Hematopoietic multipotent progenitor cell treated with erythropoietin and hydrocortisone succinate and interleukin-3 and kit ligand, for 6 days (in vitro differentiated cells): ENCODE measurements around the gene KCNK7.

Experiments used
- DNase-seq: peaks from one replicate; pipeline ENCODE4 v3.0.0-alpha.2; 2015

Gene KCNK7

DNA sequence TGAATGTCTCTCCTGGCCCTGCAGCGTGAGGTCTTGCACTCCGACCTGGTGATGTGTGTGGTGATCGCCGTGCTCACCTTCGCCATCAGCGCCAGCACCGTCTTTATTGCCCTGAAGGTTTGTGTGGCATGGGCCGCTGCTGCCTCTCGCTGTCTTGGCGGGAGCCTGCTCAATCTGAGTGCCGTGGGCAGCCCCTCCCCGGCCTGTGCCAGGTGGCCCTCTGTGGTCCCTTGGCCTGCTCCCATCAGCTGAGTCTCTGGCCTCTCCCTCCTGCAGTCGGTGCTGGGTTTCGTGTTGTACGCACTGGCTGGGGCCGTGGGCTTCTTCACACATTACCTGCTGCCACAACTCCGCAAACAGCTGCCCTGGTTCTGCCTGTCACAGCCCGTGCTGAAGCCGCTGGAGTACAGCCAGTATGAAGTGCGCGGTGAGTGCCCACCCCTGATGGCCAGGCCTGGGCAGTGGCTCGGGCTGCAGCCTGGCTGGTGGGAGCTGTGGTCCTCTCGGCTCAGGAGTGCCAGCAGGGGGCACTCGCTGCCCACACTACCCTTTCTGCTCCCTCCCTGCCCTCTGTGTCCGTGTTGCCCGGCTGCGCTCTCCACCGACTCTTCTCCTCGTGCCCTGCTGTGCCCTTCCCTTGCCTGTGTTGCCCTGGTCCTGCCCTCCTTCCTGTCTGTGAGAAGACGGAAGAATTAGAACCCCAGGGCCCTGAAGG lies 30.2 kb upstream of the KCNK7 start:
- peak; percentile 83 for DNase-seq

DNA sequence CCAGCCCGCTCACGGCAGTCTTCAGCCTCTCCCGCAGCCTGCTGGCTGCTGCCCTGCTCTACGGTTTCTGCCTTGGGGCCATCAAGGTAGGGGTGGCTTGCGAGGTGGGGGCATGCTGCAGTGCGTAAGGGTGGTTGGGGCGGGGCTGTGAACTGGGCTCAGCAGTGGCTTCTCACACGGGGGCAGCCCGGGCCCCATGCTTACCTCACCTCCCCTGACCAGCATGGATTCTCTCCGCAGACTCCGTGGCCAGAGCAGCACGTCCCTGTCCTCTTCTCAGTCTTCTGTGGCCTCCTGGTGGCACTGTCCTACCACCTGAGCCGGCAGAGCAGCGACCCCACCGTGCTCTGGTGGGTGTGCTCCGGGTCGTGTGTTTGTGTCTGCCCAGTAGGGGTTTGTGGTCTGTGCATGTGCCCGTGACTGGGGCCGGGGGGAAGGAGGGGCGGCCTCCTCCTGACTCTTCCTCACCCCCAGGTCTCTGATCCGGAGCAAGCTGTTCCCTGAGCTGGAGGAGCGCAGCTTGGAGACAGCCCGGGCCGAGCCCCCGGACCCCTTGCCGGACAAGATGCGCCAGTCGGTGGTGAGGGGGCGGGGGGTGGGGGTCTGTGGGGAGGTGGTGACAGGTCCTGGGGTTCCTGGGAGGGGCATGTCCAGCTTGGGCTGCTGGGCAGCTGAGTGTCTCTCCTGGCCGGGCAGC lies 29.5 kb upstream of the KCNK7 start:
- DNase-seq: no peak

DNA sequence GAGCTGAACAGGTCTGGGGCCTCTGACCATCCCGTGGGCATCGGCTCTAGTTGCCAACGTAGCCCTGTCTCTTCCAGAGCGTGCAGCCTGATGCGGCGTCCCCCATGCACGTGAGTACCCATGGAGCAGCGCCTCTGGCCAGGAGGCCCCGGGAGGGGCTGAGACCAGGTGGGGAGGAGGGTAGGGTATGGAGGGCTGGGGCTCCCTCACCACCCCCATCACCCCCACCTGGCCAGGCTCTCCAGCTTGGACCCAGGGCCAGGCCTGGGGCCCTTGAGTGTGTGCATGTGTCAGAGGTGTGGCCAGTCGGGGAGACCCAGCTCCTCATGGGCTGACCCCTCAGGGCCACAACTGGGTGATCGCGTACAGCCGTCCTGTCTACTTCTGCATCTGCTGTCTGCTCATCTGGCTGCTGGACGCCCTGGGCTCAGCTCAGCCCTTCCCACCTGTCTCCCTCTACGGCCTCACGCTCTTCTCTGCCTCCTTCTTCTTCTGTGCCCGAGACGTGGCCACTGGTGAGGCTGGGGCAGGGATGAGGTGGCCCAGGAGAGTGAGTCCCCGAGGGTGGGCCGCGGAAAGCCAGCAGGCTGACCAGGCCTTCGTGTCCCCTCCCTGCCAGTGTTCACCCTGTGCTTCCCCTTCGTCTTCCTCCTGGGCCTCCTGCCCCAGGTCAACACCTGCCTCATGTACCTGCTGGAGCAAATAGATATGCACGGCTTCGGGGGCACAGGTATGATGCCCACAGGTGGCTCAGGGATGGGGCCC lies 28.4 kb upstream of the KCNK7 start:
- no peak for DNase-seq

DNA sequence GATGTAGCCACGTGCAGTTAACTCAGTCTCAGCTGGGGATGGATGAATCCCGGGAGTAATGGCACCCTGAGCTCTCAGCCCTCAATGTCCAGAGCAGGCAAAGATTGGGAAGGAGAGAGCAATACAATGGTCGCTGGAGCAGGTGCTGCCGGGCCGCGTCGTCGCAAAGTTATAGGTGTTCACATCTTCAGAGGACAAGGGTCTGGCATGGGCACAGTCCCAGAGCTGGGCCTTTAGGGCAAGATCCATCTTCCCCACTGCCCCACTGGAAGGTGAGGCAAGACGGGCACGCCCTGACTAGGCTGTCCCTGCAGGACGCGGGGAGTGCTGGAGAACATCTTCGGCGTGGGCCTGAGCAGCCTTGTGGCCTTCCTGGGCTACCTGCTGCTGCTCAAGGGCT lies 27.6 kb upstream of the KCNK7 start:
- DNase-seq: no peak

DNA sequence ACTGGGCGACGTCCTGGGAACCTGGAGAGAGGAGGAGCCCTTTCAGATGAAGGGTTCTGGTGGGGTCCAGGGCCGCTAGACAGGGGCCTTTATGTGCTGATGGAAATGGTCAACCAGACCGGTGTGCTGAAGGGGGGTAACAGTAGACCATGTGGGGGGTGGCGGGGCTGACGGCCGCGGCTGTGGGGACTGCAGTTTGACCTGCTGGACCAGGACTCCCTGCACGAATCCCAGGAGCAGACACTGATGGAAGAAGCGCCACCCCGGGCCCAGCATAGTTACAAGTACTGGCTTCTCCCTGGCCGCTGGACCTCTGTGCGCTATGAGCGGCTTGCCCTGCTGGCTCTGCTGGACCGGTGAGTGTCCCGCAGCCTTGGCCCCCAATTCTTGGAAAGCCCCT lies 26.4 kb upstream of the KCNK7 start:
- no peak for DNase-seq

DNA sequence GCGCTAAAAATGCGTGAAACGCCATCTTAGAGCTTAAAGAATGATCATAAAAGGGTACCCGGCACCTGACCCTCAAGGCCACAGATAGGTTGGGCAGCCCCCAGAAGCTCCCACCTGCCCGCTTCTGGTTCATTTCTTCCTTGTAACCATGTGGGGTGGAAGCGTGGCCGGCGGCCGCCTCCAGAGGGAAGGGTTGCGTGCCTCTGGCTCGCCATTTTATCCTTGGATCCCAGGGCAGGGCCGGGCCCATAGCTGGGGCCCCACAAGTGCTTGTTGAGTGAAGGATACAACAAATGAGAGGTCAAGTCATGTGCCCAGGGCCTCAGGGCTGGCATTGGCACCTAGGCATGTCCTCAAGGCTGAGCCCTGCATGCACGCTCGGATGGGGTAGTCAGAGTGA lies 25.9 kb upstream of the KCNK7 start:
- DNase-seq: no peak

DNA sequence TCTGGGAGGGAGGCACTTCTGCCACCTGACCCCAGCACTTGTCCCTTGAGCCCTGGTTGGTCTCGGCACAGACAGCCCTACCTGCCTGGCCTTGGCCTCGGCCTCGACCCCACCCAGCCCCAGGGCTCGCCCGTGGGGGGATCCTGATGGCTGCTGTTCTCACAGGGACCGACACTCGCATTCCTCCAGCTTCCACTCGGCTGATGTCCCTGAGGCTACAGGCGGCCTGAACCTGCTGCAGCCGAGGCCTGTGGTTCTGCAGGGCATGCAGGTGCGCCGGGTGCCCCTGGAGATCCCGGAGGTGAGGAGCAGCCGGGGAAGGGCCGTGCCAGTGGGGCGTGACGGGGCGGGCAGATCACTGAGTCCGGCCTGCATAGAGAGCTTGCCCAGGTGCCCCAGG lies 25.1 kb upstream of the KCNK7 start:
- DNase-seq: no peak

DNA sequence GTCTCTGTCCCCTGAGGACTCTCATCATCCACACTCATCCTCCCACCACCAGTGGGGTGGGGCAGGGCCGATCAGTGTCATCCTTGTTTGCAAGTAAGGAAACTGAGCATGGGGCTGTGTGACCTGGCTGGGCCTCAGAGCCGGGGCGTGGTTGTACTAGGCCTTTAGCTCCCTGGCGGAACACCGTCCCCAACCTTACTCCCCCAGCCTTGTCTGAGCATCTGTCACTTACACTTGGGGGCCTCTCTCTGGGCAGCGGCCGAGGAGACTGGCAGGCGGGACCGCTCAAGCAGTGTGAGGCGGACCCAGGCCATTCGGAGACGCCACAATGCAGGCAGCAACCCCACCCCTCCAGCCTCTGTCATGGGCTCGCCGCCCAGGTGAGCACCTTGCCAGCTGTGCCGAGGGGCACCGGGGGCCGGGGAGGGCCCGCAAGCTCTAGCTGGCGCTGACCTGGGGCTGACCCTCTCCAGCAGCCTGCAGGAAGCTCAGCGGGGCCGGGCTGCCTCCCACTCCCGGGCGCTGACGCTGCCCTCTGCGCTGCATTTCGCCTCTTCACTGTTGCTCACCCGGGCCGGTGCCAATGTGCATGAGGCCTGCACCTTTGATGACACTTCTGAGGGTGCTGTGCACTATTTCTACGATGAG lies 23.8 kb upstream of the KCNK7 start:
- DNase-seq: no peak

DNA sequence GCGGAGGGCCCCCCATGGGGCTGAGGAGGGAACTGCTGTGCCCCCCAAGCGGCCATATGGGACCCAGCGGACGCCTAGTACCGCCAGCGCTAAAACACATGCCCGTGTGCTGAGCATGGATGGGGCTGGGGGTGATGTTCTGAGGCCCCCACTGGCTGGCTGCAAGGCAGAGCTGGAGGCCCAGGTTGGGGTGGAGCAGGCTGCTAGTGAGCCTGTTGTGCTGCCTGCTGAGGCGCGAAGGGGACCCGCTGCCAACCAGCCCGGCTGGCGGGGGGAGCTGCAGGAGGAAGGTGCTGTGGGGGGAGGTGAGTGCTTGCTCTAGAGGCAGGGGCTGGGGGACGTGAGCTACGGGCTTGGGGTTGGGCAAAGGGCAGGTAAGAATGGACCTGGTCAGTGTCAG lies 23.2 kb upstream of the KCNK7 start:
- DNase-seq: no peak

DNA sequence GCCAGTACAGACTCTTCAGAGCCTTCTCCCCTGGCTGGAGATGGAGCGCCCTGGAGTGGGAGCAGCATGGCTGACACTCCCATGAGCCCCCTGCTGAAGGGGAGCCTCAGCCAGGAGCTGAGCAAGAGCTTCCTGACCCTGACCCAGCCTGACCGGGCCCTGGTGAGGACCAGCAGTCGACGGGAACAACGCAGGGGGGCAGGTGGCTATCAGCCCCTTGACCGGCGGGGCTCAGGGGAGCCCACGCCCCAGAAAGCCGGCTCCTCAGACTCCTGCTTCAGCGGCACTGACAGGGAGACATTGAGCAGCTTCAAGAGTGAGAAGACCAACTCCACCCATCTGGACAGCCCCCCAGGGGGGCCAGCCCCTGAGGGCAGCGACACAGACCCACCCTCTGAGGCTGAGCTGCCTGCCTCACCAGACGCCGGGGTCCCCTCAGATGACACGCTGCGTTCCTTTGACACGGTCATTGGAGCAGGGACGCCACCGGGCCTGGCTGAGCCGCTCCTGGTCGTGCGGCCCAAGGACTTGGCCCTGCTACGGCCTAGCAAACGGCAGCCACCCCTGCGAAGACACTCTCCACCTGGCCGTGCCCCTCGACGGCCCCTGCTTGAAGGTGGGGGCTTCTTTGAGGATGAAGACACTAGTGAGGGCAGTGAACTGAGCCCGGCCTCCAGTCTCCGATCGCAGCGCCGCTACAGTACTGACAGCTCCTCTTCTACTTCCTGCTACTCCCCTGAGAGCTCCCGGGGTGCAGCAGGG lies 22.6 kb upstream of the KCNK7 start:
- DNase-seq: no peak

DNA sequence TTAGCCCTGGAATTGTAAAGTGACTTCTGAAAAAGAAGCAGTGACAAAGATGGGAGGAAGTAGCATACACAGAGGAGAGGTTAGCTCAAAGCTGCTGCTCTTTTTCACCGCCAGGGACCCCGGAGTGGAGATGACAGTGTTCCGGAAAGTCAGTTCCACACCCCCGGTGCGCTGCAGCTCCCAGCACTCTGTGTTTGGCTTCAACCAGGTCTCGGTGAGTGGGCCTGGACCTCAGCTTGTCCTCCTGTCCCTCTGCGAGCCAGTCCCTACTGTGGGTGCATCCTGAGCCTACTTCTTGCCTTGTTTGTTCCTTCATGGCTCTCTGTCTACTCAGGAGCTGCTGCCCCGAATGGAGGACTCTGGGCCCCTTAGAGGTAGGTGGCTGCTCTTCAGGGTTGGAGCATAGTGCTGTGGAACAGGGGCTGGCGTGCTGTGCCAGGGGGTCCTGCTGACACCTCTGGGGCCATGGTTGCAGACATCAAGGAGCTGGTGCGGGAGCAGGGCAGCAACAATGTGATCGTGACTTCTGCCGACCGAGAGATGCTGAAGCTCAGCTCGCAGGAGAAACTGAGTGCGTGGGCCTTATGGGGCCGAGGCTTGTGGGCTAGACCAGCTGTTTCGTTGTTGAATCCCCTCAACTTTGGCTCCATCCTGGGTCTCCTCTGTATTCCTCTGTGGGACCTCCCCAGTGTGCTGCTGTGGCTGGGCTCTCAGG lies 21.7 kb upstream of the KCNK7 start:
- no peak for DNase-seq

DNA sequence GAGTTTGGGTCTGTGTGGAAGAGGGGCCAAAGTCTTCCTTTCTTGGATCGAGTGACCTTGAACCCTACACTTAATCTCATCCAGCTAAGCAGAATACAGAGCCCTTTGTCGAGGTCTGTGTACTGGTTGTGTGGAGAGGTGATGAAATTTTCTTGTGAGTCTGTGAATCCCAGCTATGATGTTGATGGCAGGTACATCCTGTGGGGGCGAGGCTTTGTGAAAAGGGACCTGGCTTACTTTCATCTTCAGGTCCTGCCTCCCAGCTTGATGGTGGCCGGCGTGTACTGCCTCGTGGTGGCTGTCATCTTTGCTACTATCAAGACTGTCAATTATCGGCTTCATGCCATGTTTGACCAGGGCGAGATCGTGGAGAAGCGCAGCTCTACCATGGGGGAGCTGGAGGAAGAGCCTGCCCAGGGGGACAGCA lies 21.0 kb upstream of the KCNK7 start:
- DNase-seq: no peak

DNA sequence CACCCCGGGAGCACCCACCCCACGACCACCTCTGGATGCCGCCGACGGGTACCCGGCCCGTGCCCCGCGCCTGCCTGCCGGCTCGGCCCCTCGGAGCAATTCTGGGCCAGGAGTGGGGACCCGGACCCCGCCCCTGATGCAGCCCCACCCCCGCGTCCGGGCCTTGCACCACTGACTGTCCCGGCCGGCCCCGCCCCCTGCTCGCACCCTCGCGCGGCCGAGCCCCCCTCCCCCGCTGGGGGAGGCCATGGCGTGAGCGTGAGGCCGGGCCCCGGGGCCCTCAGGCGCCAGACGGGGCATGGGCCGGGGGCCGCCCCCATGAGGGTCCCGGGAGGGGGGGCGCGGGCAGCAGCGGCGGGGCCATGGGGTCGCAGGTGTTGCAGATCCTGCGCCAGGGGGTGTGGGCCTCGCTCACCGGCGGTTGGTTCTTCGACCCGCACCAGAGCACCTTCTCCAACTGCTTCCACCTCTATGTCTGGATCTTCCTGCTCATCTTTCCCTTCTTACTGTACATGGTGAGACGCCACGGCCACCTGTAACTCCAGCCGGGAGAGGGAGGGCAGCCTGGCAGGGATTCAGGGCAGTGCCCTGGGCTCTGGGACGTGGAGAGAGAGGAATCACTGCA lies 20.5 kb upstream of the KCNK7 start:
- peak; percentile 62 for DNase-seq

DNA sequence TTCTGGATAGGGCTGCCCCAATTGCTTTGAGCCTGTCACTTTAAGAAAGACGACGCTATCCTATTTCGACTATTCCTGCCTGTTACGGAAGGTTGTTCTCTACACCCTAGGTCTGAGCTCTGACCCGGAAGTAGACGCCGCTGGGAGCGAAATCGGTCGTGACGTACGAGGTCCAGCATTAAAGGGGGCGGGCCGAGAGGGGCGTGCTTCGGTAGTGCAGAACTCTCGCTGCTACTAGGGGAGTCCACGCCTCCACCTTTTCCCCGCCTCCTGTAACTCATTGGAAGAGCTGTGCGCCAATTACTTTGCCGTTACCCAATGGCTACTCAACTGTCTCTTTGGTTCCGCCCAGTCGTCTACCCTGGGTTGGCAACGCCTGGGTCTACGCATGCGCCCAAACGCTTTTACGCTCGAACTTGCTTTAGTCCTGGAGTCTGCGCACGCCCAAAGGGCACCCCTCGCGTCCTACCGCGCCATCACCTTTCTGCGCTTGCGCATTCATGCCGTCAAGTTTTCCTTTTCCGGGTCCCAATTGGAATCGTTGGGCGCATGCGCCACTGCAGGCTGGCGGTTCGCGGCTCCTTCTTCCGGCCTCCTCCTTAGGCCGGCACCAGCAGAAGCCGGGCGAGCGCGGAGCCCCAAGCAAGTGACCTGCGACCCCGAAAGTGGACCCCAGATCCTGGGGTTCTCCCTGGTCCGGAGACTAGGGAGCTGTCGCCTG lies 19.8 kb upstream of the KCNK7 start, which contains the start of gene PCNX3:
TSS of gene PCNX3 (plus strand) at position 548 of the 721 bp plus-strand sequence. CDS start 536 bp downstream, outside the sequence.
- DNase-seq: peak; percentile 100

DNA sequence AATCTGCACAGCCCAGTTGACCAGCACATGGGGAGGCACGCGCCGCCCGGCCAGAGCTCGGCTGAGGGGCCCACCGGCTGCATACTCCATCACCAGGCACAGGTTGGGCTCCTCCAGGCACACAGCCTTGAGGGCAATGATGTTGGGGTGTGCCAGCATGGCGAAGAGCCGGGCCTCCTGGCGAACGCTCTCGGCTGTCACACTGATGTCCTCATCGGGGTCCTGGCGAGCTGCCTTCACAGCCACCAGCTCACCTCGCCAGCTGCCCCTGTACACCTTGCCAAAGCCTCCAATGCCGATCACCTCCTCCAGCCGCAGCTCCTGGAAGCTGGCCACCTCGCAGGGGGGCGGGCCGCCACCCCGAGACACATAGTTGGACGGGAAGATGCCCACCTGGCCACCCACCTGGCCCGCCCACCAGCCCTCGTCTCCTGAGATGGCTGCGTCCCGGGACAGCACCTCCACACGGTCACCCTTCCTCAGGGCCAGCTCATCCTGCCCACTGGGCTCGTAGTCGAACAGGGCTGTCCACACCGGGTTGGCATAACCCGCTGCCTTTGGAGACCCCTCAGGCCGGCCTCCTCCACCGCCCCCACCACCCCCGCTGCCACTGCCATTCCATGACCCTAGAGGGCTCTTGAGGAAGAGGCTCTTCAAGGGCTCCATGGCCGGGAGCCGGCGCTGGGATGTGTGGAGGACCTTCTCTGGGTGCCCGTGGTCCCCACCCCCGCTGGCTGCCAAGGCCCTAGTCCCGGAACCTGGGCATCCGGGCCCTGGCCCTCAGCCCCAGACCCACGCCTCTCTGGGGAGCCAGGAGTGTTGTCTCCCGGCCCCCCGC lies 17.7 kb upstream of the KCNK7 start:
- DNase-seq: peak; percentile 31

DNA sequence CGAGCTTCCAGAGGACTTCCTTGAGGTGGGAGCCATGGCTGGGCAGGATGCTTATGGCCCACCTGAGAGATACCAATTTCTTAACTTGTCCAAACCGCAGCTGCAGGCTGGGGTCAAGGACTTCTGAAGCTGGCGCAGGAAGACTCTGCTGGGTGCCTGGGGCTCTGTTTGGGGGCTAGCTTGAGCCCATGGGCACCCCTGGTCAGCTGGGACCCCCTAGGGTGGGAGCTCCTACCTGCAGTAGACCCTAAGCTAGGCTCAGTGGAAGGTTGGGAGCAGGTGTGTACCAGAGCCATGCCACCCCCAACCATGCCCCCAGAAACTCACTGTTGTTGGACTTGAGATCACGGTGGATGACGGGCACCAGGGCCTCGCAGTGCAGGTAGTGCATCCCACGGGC lies 17.1 kb upstream of the KCNK7 start:
- no peak for DNase-seq

DNA sequence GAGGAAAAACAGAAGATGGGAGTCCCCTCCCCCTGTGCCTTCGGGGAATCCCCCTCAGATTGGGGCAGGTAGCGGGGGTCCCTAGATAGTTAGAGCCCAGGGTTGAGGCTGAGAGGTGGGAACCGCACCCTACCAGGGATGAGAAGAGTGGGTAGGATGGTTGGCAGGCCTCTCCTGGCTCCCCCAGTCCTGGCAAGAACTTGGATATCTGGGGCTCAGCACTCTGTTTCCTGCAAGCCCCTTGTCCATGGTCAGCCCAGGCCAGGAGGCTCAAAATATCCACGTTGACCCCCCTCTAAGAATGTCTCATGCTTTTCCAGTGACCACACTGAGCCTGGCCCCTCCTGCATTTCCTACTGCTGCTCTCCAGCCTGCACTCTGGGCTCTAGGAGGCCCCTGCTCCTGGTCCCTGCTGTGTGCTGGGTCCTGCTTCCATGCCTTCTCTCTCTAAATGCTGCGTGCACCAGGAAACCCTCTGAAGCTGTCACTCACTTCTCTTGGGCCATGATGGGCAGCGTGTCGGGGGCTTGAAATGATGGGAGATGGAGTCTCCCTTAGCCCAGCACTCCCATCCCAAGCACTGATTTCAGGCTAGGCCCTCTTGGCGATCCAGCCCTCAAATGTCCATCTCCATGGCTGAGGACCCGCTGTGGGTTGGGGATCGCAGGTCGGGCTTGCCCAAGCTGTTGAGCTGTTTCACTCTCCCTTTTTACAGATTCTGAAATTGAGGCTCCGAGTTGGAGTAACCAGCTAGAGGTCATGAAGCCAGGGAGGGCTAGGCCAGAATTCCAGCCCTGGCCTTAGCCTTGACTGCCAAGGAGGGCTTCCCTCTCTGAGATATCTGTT lies 16.4 kb upstream of the KCNK7 start:
- no peak for DNase-seq

DNA sequence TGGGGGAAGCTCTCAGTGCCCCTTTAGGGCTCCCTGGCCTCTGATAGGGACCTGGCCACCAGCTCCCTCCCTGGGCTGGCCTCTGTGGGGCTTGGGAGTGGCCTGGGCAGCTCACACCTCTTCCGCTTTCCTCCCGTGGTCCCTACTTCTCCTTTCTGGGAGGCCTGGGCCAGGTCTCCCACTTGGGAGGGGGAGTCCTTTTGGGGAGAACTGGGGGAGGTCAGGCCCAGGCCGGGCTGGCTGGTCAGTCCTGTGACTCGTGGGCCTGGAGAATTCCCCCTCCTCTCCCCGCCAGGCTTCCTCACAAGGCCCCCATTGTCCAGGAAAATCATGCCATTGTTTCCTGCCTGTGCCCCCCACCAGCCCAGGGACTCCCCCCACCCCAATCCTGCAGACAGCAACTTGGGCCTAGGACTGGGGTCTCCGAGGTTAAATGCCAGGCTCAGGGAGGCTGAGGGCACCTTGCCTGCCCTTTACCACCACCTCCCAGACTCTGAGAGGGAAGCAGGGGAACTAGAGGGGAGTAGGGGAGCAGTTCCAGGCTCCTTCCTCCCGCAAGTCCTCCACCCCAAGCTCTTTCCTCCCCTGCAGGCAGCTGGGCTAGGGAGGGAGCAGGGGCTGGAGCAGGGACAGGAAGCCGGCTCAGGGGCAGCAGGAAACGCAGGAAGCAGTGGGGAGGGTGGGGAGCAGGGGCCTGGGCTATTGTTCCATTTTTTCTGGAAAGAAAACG lies 15.6 kb upstream of the KCNK7 start:
- peak; percentile 66 for DNase-seq
